NB4 (cell line): ENCODE data around the gene HCFC1.

Experiments
- DNase-seq: peaks from one replicate; pipeline ENCODE4 v3.0.0; 2010; ENCODE audit warnings: low read depth
- H3K4me3 ChIP-seq: one replicate; pipeline ENCODE4 v1.5.1; 2011; ENCODE audit warnings: mild to moderate bottlenecking, low read depth, low read length, moderate library complexity
- MYC ChIP-seq: IDR thresholded peaks from 2 replicates; pipeline ENCODE4 v1.6.1; 2011; ENCODE audit warnings: low read depth, low read length
- POLR2A ChIP-seq: IDR thresholded peaks from 2 replicates; pipeline ENCODE4 v1.6.1; 2011; ENCODE audit warnings: mild to moderate bottlenecking; ENCODE audit not compliant: insufficient read length; ENCODE audit errors: extremely low read depth
- TF ChIP-seq, protein P1 (sequence below): IDR thresholded peaks from one replicate; pipeline ENCODE4 v1.5.1; 2012; ENCODE audit warnings: low read depth, low read length
- TF ChIP-seq, protein P2 (sequence below): IDR thresholded peaks from 2 replicates; pipeline ENCODE4 v1.6.1; 2011; ENCODE audit warnings: low read depth, low read length

Gene HCFC1

DNA sequence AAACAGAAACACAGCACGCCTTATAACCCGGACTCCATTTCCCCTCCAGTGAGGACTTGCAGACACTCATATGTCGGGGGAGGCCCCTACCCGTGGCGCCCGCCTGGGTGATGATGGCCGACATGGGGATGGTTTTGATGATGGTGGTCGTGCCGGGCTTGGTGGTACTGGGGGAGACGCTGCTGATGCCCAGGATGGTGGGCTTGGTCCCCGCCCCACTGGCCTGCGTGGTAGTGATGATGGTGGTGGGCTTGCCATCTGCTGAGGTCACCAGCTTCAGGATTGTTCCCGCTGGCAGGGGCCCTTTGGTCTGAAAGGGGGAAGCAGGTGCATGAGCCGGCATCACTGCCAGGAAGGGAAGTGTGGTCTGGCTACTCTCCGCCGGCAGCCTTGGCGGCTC is 14.4 kb downstream of the HCFC1 start:
- no peak overlapping the region for H3K4me3 ChIP-seq
- TF ChIP-seq, protein P1, sequence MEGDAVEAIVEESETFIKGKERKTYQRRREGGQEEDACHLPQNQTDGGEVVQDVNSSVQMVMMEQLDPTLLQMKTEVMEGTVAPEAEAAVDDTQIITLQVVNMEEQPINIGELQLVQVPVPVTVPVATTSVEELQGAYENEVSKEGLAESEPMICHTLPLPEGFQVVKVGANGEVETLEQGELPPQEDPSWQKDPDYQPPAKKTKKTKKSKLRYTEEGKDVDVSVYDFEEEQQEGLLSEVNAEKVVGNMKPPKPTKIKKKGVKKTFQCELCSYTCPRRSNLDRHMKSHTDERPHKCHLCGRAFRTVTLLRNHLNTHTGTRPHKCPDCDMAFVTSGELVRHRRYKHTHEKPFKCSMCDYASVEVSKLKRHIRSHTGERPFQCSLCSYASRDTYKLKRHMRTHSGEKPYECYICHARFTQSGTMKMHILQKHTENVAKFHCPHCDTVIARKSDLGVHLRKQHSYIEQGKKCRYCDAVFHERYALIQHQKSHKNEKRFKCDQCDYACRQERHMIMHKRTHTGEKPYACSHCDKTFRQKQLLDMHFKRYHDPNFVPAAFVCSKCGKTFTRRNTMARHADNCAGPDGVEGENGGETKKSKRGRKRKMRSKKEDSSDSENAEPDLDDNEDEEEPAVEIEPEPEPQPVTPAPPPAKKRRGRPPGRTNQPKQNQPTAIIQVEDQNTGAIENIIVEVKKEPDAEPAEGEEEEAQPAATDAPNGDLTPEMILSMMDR: no peak
- TF ChIP-seq, protein P2, sequence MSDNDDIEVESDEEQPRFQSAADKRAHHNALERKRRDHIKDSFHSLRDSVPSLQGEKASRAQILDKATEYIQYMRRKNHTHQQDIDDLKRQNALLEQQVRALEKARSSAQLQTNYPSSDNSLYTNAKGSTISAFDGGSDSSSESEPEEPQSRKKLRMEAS: no peak
- TF ChIP-seq MYC (no peak), POLR2A (no peak)
- DNase-seq: no peak

DNA sequence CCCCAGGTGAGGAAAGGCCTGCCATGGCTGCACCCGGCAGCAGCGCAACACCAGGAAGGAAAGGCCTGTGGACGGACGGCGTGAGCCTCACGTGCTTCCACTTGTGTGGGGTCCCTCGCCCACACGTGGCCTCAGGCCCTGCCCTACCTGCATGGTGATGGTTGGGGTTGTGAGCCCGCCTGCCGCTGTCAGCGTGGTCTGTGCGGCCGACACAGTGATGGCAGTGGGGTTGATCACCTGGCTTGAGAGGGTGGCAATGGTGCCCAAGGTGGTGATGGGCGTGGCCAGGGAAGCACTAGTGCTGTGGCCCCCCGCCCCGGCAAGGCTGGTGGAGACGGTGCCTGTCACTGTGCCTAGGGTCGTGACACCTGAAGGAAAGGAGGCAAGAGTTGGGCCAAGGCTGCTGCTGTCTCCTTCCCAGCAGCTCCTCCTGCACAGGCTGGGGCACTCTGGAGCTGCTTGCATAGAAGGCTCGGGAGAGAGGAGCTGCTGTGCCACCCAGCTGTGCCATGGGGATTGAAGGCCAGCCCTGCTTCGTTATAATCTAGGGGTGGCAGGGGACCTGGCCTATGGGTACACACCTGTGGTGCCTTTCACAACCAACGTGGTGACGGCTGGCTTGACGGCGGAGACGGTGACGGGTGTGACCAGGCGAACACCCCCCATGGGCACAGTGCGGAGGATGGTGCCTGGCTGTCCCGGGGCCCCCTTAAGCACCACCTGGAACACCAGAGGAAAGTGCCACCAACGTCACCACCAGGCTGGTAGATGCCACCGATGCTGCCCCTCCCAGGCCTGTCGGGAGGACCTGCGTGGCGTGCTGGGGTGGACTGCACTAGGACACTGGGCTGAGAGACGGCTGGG is 15.3 kb downstream of the HCFC1 start:
- no peak overlapping the region for H3K4me3 ChIP-seq
- TF ChIP-seq POLR2A (no peak), MYC (no peak)
- TF ChIP-seq, protein P1: no peak
- TF ChIP-seq, protein P2: no peak
- DNase-seq: no peak

GRCh38 chrX:153955228-153955732 is 16.3 kb downstream of the HCFC1 start:
- no peak for DNase-seq
- TF ChIP-seq, protein P1: no peak
- TF ChIP-seq, protein P2: no peak
- no peak for TF ChIP-seq MYC
- no peak for TF ChIP-seq POLR2A
- H3K4me3 ChIP-seq: no peak overlapping the region

GRCh38 chrX:153954558-153955227 is 16.9 kb downstream of the HCFC1 start:
- TF ChIP-seq POLR2A: no peak
- no peak for TF ChIP-seq MYC
- TF ChIP-seq, protein P1: no peak
- TF ChIP-seq, protein P2: no peak
- no peak for DNase-seq
- no peak overlapping the region for H3K4me3 ChIP-seq

DNA sequence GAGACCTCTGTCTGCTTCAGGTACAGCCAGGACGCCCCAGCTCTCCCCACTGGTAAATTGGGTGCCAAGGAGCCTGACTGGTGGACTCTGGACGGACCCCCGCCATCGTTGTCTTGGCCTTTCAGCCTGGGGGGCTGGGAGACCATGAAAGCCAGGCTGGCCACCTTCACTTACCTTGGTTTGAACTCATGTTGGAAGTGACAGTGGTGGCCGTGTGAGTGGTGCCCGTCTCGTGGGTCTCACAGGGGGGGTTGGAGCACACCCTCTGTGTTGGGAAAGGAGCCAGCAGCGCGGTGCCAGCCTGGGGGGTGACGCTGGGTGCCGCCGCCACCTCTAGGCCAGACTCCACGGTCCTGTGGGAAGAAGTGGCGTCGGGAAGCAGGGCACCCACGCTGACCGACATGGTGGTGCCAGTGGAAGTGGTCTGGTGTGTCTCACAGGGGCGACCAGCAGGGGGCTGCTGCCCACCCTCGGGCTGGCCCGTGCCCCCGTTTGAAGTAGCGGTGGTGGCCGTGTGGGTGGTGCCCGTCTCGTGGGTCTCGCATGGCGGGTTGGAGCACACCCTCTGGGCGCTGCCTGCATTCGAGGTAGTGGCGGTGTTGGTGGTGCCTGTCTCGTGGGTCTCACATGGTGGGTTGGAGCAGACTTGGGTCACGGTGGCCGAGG is 17.6 kb downstream of the HCFC1 start:
- TF ChIP-seq, protein P1: no peak
- TF ChIP-seq MYC (no peak), POLR2A (no peak)
- TF ChIP-seq, protein P2: no peak
- DNase-seq: no peak

More for the DNA sequence above, 17.6 kb downstream of the HCFC1 start:
- H3K4me3 ChIP-seq: no peak overlapping the region
